Activated T-cell treated with anti-CD3 and anti-CD28 coated beads, Interleukin-2, amount 50 U/mL, for 1 hour (primary cell): ENCODE data around the gene LITAF.

ENCODE experiments used
- DNase-seq: peaks from one replicate; pipeline ENCODE4 v3.0.0-alpha.2; 2020

Gene LITAF

GRCh38 chr16:11547118-11547916 is 39.4 kb downstream of the LITAF start:
- no peak for DNase-seq

- DNase-seq = no peak
These were observed 40.1 kb downstream of the LITAF start for GRCh38 chr16:11546608-11547061.

GRCh38 chr16:11543661-11544393 is 42.9 kb downstream of the LITAF start:
- DNase-seq = no peak

- DNase-seq = no peak
These were observed 44.5 kb downstream of the LITAF start for GRCh38 chr16:11542069-11542744.

- DNase-seq = no peak
These were observed 47.1 kb downstream of the LITAF start for GRCh38 chr16:11539641-11540050.

- no peak for DNase-seq
These were observed 47.8 kb downstream of the LITAF start for GRCh38 chr16:11538880-11539279.

GRCh38 chr16:11536104-11536866 is 50.4 kb downstream of the LITAF start:
- no peak for DNase-seq

- no peak for DNase-seq
These were observed 51.2 kb downstream of the LITAF start for GRCh38 chr16:11535494-11535893.

- no peak for DNase-seq
These were observed 52.5 kb downstream of the LITAF start for GRCh38 chr16:11534262-11534661.

- no peak for DNase-seq
These were observed 53.1 kb downstream of the LITAF start for GRCh38 chr16:11533588-11533987.

- DNase-seq = no peak
These were observed 56.4 kb downstream of the LITAF start for GRCh38 chr16:11530171-11530940.

GRCh38 chr16:11529285-11529684 is 57.4 kb downstream of the LITAF start:
- DNase-seq = no peak

GRCh38 chr16:11528053-11528452 is 58.7 kb downstream of the LITAF start:
- no peak for DNase-seq

GRCh38 chr16:11526655-11527350 is 59.9 kb downstream of the LITAF start:
- no peak for DNase-seq

GRCh38 chr16:11524098-11524760 is 62.5 kb downstream of the LITAF start:
- DNase-seq = no peak

- no peak for DNase-seq
These were observed 65.7 kb downstream of the LITAF start for GRCh38 chr16:11521055-11521454.

- DNase-seq = no peak
These were observed 66.3 kb downstream of the LITAF start for GRCh38 chr16:11520442-11520841.

GRCh38 chr16:11517961-11518360 is 68.8 kb downstream of the LITAF start:
- DNase-seq = no peak

GRCh38 chr16:11515540-11516430 is 70.9 kb downstream of the LITAF start:
- DNase-seq = no peak

- no peak for DNase-seq
These were observed 72.4 kb downstream of the LITAF start for GRCh38 chr16:11514283-11514682.
